Measurements from ENCODE around the gene TMEM213.

- TF ChIP-seq CTCF (IDR thresholded peaks at IDR 0.05): no peak
- no peak for TF ChIP-seq EZH2phosphoT487 (IDR thresholded peaks at IDR 0.05)
- no peak for TF ChIP-seq EZH2 (IDR thresholded peaks at IDR 0.05)
These were observed 47.8 kb upstream of the TMEM213 start for GRCh38 chr7:138749960-138750359.

All from neural progenitor cell (in vitro differentiated cells).